SK-MEL-5 (cell line): ENCODE data around the gene ANKRD12. TPM values are rescaled to one million over a fixed set of nuclear protein-coding genes. Genes with fewer than 3 reads are reported as not detected.

Experiments
- DNase-seq: peaks from one replicate; pipeline ENCODE4 v3.0.0-alpha.2; 2016; ENCODE audit warnings: low read depth, low spot score
- in situ Hi-C: cut with HindIII; loops from 2 replicates; pipeline ENCODE4 v1.10.0; 2016; ENCODE audit warnings: low sequenced_read_pairs, high pct_unique_total_duplicates, low pct_unique_long_range_greater_than_20kb
- total RNA-seq: library from RNA; depleted of rRNA; stranded (reverse); fragments of >200 nt; shearing (Covaris generic); gene quantifications from 2 replicates; pipeline ENCODE4 v1.2.3, GENCODE V29; 2014

The ANKRD12 gene
- total RNA-seq, 1 experiment from 2014 or later, result 41.5 TPM

DNA sequence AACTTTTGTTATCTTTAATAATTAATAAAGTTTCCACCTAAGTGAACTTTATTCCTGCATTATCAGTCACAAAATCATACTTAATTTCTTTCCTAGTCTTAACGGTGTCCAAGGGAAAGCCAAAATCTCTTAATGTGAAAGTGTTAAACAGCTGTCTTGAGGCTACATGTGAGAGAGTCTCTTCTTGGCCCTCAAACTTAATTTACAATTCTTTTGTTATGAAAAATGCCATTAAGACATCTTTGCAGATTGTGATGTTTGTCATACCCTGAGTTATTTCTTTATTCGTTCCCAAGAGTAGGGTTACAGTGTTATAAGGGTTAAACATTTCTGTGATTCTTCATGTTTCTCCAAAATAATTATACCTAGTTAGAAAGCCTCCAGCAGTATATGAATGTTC, 64.6 kb downstream of the ANKRD12 start:
- DNase-seq, result no peak
- in situ Hi-C loops, result no loop called here

DNA sequence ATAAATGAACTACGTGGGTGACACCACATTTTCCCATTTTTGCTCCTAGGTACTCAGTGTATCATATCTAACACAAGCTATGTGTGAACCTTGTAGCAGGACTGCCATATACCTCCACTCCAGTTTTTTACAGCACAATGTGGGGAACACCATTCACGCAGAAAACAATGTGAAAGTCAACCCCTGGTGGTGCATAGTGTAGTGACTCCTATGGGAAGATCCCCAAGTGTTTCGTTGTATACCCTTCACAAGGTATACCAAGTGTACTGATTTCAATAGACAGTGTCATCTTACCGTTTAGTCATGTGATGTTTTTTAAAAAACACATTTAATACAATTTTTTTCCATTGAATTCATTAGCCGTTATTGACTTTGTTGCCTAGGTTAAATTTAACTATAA, 68.1 kb downstream of the ANKRD12 start:
- DNase-seq, result no peak
- in situ Hi-C loops, result no loop called here

DNA sequence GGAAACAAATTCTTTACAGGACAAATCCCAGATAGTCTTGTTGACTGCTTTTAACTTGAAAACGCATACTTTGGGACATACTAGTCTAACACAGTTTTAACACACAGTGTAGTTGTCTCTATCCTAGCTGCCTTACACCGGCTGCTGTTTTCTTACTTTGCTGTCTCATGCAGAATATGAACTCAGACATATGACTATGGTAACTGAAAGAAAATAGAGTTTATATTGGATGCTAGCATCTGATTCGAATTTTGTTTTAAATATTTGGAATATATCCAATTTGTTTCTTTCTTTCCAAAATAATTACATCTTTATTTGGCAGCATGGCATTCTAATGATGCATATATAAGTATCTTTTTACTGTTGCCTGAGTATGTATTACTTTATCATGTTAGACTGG, 69.8 kb downstream of the ANKRD12 start:
- no peak for DNase-seq
- in situ Hi-C loops, result no loop called here

DNA sequence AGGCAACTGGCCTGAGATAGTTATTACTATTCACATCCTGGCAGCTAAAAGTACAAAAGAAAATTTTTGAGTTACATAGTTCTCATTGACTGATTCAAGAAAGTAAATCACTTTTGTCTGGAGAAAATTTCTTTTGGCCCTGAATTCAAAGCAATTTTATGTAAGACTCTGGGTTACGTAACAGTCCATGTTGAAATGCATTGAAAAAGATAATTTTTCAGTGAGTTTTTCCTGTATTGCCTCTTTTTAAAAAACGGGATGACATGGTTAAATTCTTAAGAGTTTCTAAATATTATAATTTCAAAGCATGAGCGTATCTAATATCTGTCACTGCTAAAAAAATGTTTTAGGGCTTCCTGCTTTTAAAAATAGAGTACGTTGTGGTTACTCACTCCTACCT, 72.7 kb downstream of the ANKRD12 start:
- no peak for DNase-seq
- in situ Hi-C loops, result no loop called here

DNA sequence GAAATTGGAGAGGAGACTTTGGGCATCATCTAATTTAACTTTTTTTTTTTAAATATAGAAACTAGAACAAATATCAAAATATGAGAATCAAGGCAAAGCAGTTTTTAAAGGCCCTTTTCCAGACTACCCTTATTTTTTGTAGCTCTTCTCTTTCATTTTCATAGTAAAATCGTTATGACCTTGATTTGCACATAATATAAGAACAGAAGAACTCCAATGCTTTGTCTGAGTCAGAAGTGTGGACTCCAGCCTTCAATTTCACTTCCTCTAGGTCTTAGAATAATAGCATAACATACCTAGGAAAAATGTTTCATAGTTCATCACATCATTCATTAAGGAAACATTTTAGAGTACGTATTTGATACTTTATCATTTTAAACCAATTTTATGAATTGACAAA, 74.4 kb downstream of the ANKRD12 start:
- in situ Hi-C loops, result no loop called here
- no peak for DNase-seq

DNA sequence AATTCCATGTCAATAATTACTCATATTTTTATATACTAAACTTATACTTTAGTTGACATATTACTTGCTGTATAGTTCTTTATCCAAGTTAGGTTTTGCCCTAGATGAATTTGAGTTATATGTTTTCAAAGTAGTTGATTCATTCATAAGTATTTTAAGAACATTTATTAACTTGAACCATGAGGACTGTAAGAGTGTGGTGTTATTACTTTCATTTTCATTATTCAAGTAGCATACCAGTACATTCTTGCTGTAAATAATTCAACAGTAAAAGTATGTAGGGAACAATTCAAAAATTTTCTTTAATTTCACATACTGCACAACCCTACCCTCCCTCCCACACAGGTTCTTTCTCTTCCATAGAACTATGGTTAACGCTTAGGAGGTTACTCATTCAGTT, 75.4 kb downstream of the ANKRD12 start:
- DNase-seq, result no peak
- in situ Hi-C loops, result no loop called here

DNA sequence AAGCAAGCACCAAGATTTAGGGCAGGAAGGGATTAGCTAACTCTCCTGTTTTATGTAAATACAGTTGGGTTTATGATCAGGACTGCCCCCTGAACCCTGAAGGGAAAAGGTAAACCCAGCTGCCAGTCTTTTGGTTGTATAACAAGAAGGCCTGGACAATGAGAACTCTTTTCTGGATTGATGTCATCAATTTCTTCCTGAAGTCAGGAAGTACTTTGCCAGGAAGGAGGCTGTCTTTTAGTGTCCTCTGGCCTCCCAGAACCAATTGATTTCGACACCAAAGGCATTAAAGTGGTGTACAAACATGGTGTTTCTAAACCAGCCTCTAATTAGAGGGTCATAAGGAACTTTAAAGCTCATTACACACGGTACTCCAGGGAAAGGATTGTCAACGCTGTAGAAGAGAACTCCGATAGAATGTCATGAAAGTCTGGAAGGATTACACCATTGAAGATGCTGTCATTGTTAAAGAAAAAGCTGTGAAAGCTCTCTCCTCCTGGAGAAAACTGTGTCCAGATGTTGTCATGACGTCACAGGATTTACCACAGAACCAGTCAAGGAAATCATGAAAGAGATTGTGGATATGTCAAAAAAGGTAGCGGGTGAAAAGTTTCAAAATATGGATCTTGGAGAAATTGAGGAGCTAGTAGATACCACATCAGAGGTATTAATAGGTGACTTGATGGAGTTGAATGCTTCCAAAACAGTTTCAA, 78.8 kb downstream of the ANKRD12 start:
- DNase-seq, result no peak
- in situ Hi-C loops, result no loop called here

DNA sequence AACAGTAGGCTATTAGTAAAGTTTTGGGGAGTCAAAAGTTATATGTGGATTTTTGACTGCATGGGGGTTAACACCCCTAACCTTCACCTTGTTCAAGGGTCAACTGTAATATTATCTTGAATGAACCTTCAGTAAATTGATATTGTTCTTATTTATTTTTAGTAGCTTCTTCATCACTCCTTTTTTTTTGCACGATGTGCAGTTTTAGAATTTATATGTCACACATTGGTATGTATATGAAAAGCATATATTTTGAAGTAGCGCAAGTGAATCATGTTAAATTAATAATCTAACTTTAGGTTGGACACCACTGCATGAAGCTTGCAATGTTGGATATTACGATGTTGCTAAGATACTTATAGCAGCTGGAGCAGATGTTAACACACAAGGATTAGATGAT, 79.9 kb downstream of the ANKRD12 start:
- no peak for DNase-seq
- in situ Hi-C loops, result no loop called here

DNA sequence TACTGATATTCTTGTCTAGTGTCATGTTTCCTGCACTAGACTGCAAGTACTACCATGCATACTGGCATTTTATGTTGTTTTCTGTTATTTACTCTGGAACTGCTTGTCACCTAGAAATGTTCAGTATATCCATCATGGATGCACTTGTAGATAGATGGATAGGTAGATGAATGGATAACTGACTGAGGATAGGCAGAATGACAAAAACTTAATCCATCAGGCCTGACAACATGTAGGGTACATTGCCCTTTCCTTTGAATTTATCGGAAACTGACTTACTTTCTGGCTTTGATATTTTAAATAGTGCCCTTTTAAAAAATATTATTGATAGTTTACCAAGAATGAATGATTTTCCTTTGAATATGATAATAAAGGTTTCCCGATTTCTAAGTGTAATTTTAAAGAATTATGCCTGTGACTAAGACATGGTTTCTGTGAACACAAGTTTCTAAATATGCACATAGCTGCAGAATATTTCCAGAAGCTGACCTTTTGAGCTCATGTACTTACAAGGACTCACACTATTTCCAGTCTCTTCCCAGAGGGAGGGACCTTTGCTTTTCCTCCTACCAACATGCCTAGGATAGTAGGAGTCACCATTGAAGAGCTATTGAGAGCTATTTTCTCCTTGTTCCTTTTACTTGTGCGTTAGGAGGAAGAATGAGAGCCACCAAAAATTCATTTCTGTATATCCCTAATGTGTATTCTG, 81.3 kb downstream of the ANKRD12 start:
- in situ Hi-C loops, result no loop called here
- no peak for DNase-seq

DNA sequence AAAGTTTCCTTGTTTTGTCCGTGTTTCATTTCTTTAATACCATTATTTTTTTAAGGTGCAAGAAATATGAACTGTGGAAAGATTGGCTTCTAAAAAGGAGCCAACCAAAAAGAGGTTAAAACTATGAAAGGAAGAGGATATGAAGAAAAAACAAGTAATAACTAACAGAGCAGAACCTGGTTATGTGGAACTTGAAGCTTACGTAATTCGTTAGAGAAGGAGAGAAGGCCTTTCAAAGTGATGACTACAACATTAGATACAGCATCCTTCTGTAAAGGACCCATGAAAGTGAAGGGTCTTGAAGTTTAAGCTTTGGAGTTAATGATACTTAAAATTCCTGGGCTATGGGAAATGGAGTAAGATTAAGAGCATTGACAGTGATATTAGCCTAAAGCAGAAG, 84.5 kb downstream of the ANKRD12 start:
- in situ Hi-C loops, result no loop called here
- DNase-seq, result no peak

DNA sequence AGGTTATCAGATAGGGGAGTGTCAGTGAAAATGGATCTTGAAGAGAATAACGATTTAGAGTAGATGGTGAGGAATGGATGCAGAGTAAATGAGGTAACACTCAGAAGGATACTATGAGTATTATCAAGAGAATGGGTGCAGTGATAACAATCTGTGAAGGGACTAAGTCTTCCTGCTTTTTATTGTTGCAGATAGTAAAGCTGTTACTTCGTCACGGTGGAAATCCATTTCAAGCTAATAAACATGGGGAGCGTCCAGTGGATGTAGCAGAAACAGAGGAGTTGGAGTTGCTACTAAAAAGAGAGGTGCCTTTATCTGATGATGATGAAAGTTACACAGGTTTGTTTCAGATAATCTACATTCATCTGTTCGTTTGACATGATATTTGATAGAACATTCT, 85.1 kb downstream of the ANKRD12 start:
- in situ Hi-C loops, result no loop called here
- DNase-seq, result no peak

DNA sequence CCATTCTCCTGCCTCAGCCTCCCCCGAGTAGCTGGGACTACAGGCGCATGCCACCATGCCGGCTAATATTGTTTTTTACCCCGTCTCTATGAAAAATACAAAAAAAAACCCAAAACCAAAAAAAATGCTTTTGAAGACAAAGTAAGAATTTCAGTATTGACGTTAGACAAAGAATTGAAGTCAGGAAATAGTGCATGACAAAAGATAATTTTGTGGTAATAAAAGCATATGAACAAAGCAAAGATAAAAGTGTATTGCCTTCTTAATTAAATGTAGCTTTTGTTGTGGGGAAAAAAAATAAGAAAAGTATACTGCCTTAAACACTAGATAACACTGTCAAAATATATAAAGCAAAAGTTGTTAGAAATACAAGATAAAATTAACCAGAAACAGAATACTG, 86.8 kb downstream of the ANKRD12 start:
- DNase-seq, result no peak
- in situ Hi-C loops, result no loop called here

DNA sequence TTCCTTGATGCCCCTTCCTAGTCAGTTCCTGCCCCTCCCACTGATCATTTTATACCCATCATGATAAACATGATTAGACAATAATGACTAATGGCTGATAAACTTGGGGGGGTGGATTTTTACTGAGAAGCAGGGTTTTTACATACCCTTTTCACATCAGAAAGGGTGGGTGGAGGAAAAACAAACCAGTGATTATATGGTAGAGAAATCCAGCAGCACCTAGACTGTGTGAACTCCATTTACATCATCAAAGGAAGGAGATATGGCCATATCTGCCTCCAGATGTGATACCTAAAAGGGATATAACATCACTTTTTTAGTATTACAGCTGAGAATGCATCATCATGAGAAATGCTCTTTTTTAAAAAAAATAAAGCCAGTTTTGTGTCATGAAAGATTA, 89.9 kb downstream of the ANKRD12 start:
- DNase-seq, result no peak
- in situ Hi-C loops, result no loop called here

DNA sequence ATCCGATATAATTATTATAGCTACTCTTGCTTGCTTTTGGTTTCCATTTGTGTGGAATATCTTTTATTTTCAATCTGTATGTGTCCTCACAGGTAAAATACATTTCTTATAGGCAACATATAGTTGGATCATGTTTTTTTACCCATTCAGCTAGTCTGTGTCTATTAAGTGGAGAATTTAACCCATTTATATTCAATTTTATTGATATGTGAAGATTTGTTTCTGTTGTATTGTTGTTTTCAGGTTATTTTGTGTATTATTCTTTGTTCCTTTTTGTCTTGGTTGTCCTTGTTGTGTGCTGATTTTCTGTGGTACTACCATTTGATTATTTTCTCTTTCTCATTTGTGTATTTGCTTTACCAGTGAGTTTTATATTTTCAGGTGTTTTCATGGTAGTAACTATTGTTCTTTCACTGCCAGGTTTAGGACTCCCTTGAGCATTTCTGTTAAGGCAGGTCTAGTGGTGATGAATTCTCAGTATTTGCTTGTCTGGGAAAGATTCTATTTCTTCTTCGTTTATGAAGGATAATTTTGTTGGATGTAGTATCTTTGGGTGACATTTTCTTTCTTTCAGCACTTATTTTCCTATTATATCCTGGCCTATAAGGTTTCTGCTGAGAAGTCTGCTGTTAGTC, 95.4 kb downstream of the ANKRD12 start:
- in situ Hi-C loops, result no loop called here
- DNase-seq, result no peak

DNA sequence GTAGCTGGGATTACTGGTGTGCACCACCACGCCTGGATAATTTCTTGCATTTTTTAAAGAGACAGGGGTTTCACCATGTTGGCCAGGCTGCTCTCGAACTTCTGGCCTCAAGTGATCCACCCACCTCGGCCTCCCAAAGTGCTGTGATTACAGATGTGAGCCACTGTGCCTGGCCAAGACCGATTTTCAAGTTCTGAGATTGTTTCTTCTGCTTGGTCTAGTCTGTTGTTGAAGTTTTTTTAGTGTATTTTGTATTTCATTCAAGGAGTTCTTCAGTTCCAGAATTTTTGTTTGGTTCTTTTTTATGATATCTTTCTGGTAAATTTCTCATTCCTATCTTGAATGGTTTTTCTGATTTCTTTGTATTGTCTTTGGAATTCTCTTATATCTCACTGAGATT, 96.4 kb downstream of the ANKRD12 start:
- in situ Hi-C loops, result no loop called here
- DNase-seq, result no peak

DNA sequence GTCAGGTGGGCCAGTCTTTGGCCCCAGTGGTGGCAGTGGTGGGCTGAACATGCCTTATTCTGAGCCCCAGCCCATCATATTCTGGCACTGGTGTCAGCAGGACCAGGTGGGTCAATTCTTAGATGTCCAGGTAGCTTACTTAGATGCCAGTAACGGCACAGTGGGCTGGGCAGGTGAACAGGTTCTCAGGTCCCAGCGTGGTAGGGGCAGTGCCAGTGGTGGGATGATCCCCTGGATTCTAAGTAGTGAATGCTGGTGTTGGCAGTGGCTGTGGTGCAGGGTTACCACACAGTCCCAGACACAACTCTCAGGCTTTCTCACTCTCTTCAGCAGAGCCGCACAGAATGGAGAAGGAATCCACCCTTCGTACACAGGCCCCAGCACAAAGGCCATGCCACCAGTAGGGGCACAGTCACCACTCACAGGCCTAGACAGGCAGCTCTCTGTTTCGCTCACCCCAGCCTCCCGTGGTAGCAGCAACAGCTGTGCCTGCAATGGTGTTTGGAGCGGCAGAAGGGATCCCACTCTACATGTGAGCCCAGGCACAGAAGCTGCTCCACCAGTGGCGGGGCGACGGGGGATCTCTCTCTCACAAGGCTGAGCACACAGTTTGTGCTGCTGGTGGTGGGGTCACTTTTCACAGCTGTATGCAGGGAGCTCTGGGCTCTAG, 97.3 kb downstream of the ANKRD12 start:
- in situ Hi-C loops, result no loop called here
- no peak for DNase-seq

DNA sequence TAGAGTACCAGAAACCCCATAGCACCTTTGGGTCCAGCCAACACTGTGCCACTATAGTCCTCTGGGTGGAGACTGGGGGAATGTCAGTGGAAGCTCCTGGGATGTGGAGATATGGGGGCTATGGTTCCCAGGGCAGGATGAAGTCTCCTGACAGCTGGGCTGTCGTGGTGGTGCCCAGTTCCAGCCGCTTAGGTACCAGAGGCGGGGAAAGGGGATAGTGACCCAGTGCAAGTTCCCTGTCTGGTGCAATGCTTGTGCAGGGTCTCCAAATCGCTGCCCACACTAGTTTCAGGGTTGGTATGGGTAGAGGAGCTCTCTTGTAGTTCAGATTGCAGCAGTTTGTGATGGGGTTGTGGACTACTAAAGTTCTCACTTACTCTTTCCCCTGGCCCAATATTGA, 97.9 kb downstream of the ANKRD12 start:
- in situ Hi-C loops, result no loop called here
- DNase-seq, result no peak

DNA sequence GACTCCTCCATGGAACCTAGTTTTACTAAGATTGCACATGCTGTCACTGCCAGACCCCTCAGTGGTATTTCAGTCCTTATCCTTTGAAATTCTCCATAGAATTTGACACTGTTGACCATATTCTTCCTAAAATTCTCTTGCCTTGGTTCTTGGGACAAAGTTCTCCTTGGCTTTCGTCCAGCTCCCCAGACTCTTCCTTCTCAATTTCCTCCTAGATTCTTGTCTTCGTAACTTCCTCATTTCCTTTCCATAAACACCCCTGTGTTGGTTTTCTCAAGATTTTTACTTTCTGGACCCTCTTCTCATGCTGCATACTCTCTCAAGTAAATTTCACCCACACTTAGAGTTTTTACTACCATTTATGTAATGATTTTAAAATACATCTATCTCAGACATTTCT, 101.4 kb downstream of the ANKRD12 start:
- in situ Hi-C loops, result no loop called here
- no peak for DNase-seq

DNA sequence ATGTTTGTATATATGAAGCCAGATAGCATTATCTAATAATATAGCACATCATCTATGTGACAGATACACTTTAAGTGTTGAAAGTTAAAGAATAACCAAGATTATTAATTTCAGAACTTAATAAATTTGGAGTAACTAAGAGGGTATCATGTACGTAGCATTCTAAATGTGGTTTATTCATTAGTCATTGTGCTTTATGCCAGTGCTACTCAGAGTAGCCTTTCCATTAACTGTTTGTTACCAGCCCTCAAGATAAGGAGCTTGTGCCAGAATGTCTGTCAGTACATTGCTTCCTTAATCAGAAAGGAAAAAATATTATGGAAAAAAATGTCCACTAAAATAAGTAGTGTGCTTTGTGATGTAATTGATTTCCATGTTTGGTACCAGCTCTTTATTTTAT, 103.1 kb downstream of the ANKRD12 start:
- no peak for DNase-seq
- in situ Hi-C loops, result no loop called here
